Left lung (tissue), 10 donors: ENCODE results near the gene PPP1R18. TPM values are rescaled to one million over a fixed set of nuclear protein-coding genes. Genes with fewer than 3 reads are reported as not detected.

Experiments
- ATAC-seq: fragments of 200-7000 bp; cut with Tn5 transposase; one replicate; pipeline ENCODE4 v1.9.1; 2020; ENCODE audit warnings: moderate library complexity
- DNase-seq, 4 donors: peaks; one replicate each; pipeline ENCODE4 v3.0.0-alpha.2; 2013 to 2020
- H3K27ac ChIP-seq, 2 donors: fragments of 200-600 bp; sonication (generic) in 1 of 2; one replicate each; pipeline versions ENCODE4 v1.5.0 to v1.8.0; 2020 to 2021
- H3K27me3 ChIP-seq, 2 donors: fragments of 200-600 bp; sonication (generic) in 1 of 2; one replicate each; pipeline versions ENCODE4 v1.5.0 to v1.8.0; 2020 to 2021
- H3K36me3 ChIP-seq, 2 donors: fragments of 200-600 bp; sonication (generic) in 1 of 2; one replicate each; pipeline versions ENCODE4 v1.5.0 to v1.8.0; 2020 to 2021
- H3K4me1 ChIP-seq, 2 donors: fragments of 200-600 bp; one replicate each; pipeline ENCODE4 v1.8.0; 2021
- H3K4me3 ChIP-seq, 2 donors: fragments of 200-600 bp; sonication (generic) in 1 of 2; one replicate each; pipeline versions ENCODE4 v1.5.0 to v1.8.0; 2020 to 2021; ENCODE audit warnings: mild to moderate bottlenecking in 1 of 2
- H3K9me3 ChIP-seq, 2 donors: fragments of 200-600 bp; sonication (generic) in 1 of 2; one replicate each; pipeline versions ENCODE4 v1.5.0 to v1.8.0; 2020 to 2021
- intact Hi-C, 2 donors: fragments of 100-400 bp; cut with DNase I; formaldehyde crosslinking; loops; one replicate each; pipeline versions ENCODE4 v1.11.2 to v1.14.2; 2022
- polyA plus RNA-seq, 6 donors: library from polyadenylated mRNA; unstranded; fragments of 120-200 nt; gene quantifications; one replicate each; pipeline ENCODE4 v1.2.1, GENCODE V29; 2013; ENCODE audit not compliant: insufficient read length in 6 of 6
- total RNA-seq, 2 donors: library from RNA; stranded (reverse); fragmentation: NEBNext Ultra II Directional; extraction: Animal tissue kit (Norgen Biotek cat#: 25700); gene quantifications; one replicate each; pipeline ENCODE4 v1.2.1, GENCODE V29; 2021
- TF ChIP-seq, protein P1 (sequence below), 2 donors: fragments of 200-600 bp; sonication (generic) in 1 of 2; IDR thresholded peaks; one replicate each; pipeline versions ENCODE4 v1.5.0 to v1.8.0; 2021; ENCODE audit warnings: antibody characterized with exemption in 2 of 2
- donor health status: DM: no; HTN: yes; CAD: no.
- donor health status: DM: no; HTN: no; CAD: no.

PPP1R18 gene
- total and polyA plus RNA-seq, 8 donors: 36.7 to 117 (median 42.8) TPM

DNA sequence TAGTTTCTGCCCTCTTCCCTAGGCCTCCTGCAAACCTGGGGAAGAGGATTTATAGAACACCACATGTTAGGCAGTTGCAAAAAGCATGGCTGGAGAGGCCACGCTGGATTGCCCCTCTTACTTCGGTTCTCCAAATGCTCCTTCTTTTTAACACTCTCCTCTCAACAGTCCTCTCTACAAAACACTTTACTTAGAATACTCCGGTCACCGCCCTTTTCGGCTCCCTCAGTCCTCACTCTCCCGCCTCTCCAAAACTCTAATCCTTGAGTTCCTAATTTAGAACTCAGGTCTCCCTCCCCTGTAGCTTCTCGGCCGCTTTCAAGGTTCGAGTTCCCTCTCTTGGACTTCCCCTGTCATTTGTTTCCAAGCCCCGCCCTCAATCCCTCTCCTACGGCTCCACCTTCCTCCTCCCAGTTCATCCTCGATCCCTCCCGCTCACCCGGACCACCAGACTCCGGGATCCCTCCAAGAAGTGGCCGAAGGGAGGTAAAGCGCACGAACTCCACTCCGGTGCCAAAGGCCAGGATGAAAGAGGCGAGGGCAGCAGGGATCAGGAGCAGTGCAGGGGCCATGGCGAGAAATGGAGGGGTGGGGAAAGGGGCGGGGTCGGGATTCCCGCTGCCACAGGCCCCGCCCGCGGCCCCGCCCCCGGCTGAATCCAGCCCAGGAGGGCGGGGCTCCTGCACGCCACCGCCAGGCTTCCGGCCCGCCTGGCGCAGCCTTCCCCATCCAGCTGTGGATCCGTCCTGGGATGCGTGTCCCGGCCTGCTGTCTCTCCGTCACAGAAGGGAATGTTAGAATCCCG, 4.2 kb upstream of the PPP1R18 start, which contains the start of gene NRM:
TSS of gene NRM (minus strand) at position 582 of the 805 bp plus-strand sequence. CDS start at position 572, 10 bp downstream.
- H3K4me3 ChIP-seq: peak within 1 kb of the TSS; percentile 47 to 91
- TF ChIP-seq, protein P1, sequence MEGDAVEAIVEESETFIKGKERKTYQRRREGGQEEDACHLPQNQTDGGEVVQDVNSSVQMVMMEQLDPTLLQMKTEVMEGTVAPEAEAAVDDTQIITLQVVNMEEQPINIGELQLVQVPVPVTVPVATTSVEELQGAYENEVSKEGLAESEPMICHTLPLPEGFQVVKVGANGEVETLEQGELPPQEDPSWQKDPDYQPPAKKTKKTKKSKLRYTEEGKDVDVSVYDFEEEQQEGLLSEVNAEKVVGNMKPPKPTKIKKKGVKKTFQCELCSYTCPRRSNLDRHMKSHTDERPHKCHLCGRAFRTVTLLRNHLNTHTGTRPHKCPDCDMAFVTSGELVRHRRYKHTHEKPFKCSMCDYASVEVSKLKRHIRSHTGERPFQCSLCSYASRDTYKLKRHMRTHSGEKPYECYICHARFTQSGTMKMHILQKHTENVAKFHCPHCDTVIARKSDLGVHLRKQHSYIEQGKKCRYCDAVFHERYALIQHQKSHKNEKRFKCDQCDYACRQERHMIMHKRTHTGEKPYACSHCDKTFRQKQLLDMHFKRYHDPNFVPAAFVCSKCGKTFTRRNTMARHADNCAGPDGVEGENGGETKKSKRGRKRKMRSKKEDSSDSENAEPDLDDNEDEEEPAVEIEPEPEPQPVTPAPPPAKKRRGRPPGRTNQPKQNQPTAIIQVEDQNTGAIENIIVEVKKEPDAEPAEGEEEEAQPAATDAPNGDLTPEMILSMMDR (IDR thresholded peaks at IDR 0.05): no peak
- no peaks in the 10 kb centered on the region for H3K9me3 ChIP-seq
- H3K27me3 ChIP-seq: no peaks in the 10 kb centered on the region
- DNase-seq: peak; percentile 91 to 95 (median 93)
- peaks cover 14 to 42% of the 10 kb centered on the region in 2 donors for H3K4me1 ChIP-seq
- peak; percentile 78 for ATAC-seq
- intact Hi-C loops: no loop called here
- H3K27ac ChIP-seq: peak within 1 kb of the TSS; percentile 74 to 97
- H3K36me3 ChIP-seq: no peaks in the 10 kb centered on the region

DNA sequence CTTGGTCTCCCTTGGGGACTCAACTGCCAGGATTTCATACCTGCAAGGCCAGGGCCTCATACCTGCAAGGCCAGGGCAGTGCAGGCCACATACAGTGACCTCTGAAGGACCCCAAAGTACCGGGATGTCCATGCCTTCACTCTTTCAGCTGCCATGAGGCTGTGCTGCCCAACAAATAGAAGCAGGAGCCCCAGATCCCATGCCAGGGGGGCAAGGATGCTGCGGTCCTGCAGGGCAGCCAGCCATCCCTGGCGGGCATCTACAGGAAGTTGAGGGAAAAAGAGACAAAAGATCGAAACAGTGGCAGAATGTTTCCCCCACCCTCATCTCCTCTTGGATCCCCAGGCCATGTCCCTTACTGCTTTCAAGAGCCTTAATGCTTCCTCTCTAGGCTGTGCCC, 3.5 kb upstream of the PPP1R18 start:
- DNase-seq (no peak), ATAC-seq (no peak)
- Histone ChIP-seq H3K36me3 (peaks cover 0 to 4% of the 10 kb centered on the region in 2 donors), H3K4me1 (peaks cover 14 to 42% of the 10 kb centered on the region in 2 donors), H3K4me3 (peak overlapping the region; percentile 47 to 91), H3K27ac (peak overlapping the region; percentile 74 to 97), H3K9me3 (no peaks in the 10 kb centered on the region), H3K27me3 (no peaks in the 10 kb centered on the region)
- TF ChIP-seq, protein P1 (IDR thresholded peaks at IDR 0.05): no peak
- intact Hi-C loops: loop anchor here in 1 of 2 donors (10.0 kb wide), 1 partner anchor 45 kb away; no protein-coding TSS in a partner anchor

DNA sequence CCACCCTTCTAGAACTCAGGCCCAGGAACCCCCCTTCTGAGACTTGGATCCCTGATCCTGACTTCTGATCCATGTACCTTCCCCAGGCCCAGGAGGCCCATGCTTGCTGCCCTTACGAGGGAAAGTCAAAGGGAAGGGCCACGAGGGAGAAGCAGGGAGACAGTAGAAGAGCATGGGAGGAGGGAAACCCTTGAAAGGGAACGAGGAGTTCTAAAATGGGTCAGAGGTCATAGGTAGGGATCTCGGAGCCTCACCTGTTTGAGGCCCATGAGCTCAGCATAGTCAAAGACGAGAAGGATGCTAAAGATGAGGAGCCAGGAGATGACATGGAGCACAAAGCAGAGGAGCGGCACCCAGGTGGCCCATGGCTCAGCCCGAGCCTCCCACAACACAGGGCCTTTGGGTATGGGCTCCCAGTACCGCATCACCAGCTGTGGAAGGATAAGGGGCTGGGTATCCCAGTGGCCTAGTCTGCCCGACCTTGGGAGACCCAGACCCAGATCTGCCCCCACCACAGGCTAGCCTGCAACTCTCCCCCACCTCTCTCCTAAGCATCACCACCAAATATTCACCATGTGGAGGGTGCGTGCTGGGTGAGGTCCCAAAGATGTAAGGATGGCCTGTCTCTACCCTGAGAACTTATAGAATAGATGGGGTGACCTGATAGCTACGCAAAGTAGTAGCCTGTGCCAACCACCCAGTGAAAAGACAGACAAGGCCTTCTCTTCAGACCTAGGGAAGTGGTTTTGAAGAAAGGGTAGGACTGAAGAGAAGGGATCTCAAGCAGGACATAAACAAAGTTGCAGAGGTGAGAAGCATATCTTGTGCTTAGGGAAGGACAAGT, 2.8 kb upstream of the PPP1R18 start:
- TF ChIP-seq, protein P1 (IDR thresholded peaks at IDR 0.05): no peak
- H3K36me3 ChIP-seq: peaks cover 0 to 11% of the 10 kb centered on the region in 2 donors
- peak overlapping the region in 1 of 2 donors; percentile 91 for H3K4me3 ChIP-seq
- no peaks in the 10 kb centered on the region for H3K9me3 ChIP-seq
- no peaks in the 10 kb centered on the region for H3K27me3 ChIP-seq
- peak overlapping the region; percentile 74 to 97 for H3K27ac ChIP-seq
- intact Hi-C loops: loop anchor here in 1 of 2 donors (10.0 kb wide), 1 partner anchor 46 kb away; no protein-coding TSS in a partner anchor
- ATAC-seq: no peak
- DNase-seq: no peak
- H3K4me1 ChIP-seq: peaks cover 14 to 42% of the 10 kb centered on the region in 2 donors

DNA sequence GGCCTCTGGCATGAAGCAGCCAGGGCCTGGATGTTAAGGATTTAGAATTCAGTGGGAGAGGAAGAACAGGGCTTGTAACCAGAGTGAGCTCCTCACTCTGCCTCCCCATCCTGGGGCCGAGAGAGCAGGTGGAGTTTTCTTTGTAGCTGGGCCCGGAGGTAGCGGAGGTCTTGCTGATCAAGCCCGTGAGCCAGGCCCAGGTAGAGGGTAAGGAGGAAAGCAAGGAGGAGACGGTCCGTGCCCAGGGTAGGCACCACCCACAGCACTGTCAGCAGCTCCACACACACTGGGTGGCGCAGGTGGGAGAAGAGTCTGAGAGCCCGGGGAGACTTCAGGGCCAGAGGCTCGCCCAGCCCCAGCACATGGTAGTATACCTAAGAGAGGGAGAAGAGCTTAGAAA, 2.1 kb upstream of the PPP1R18 start:
- H3K27ac ChIP-seq: peak overlapping the region; percentile 96 to 97
- peaks cover 14 to 42% of the 10 kb centered on the region in 2 donors for H3K4me1 ChIP-seq
- no peaks in the 10 kb centered on the region for H3K27me3 ChIP-seq
- peak overlapping the region in 1 of 2 donors; percentile 91 for H3K4me3 ChIP-seq
- TF ChIP-seq, protein P1 (IDR thresholded peaks at IDR 0.05): no peak
- intact Hi-C loops: loop anchor here in 1 of 2 donors (10.0 kb wide), 1 partner anchor 46 kb away; no protein-coding TSS in a partner anchor
- DNase-seq: no peak
- ATAC-seq: no peak
- peaks cover 0 to 14% of the 10 kb centered on the region in 2 donors for H3K36me3 ChIP-seq
- no peaks in the 10 kb centered on the region for H3K9me3 ChIP-seq
